Central memory CD8-positive, alpha-beta T cell (primary cell): ENCODE measurements around the gene CYSTM1.
"Not testable (repeated sequence)": the region's sequence is repeated elsewhere in the genome, so short reads cannot be mapped to it uniquely, and the experiment has no call there.

Experiments
- ATAC-seq: fragments of 150-1000 bp; cut with Tn5 transposase; replicated peaks from 2 replicates; pipeline ENCODE4 v1.10.0; 2022; ENCODE audit warnings: mild to moderate bottlenecking, moderate FRiP score, moderate number of reproducible peaks; ENCODE audit not compliant: poor library complexity, severe bottlenecking; ENCODE audit errors: extremely low read depth
- DNase-seq, 2 donors: peaks; one replicate each; pipeline ENCODE4 v3.0.0; 2021; ENCODE audit warnings: low spot score in 2 of 2
- H3K27ac Mint-ChIP-seq: one replicate; pipeline ENCODE4 v1.8.0; 2022; ENCODE audit warnings: low read depth, mild to moderate bottlenecking, moderate library complexity, mixed read lengths
- H3K27me3 Mint-ChIP-seq: one replicate; pipeline ENCODE4 v1.8.0; 2022; ENCODE audit warnings: mixed read lengths
- H3K36me3 Mint-ChIP-seq: one replicate; pipeline ENCODE4 v1.8.0; 2022; ENCODE audit warnings: mild to moderate bottlenecking, moderate library complexity, mixed read lengths; ENCODE audit not compliant: insufficient read depth
- H3K4me1 Mint-ChIP-seq: one replicate; pipeline ENCODE4 v1.8.0; 2022; ENCODE audit warnings: mixed read lengths
- H3K4me3 Mint-ChIP-seq: one replicate; pipeline ENCODE4 v1.8.0; 2022; ENCODE audit warnings: mild to moderate bottlenecking, moderate library complexity, mixed read lengths
- H3K9me3 Mint-ChIP-seq: one replicate; pipeline ENCODE4 v1.8.0; 2022; ENCODE audit warnings: mixed read lengths

Gene CYSTM1

DNA sequence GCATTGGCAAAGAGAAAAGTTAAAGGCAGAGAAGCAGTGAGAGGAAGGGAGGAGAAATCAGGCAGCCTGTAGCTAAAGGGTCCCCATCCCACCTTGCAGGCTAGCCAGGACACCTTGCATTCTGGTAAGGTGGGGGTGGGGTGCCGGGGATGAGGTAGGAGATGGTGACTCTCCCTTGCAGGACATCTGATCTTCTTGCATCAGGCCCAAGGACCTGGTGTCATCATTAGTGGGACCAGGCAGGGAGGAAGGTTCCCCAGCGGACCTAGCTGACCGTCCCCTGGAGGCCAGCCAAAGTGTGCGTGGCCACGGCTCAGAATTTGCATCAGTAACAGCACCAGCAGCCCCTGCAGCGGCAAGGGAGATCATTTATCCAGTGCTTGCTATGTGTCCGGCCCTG is 21.7 kb upstream of the CYSTM1 start:
- Mint-ChIP-seq H3K4me1 (peaks cover 14% of the 10 kb centered on the region), H3K4me3 (no peak overlapping the region)
- no peak for ATAC-seq

DNA sequence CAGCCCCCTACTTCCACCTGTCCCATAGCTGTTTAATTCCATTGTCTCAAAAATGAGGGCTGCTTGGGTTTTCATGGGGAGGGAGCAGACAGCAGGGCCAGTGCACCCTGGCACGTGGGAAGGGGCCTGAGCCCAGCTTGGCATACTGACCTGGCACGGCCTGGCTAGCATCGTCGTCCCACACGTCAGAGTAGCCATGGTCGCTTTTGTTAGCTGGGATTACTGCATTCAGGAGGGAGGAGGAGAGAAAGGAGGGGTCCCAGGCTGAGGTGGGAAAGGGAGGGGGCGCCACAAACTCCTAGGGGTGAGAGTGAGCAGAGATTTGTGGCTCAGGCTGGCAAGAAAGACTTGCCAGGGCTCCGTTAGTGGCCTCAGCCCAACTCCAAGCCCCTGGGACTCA is 21.1 kb upstream of the CYSTM1 start:
- DNase-seq (no peak), ATAC-seq (no peak)
- no peaks in the 10 kb centered on the region for H3K9me3 Mint-ChIP-seq
- H3K4me1 Mint-ChIP-seq, result peaks cover 14% of the 10 kb centered on the region
- no peaks in the 10 kb centered on the region for H3K27me3 Mint-ChIP-seq
- peaks cover 2% of the 10 kb centered on the region for H3K36me3 Mint-ChIP-seq
- no peak overlapping the region for H3K4me3 Mint-ChIP-seq
- H3K27ac Mint-ChIP-seq, result no peak overlapping the region

More for the DNA sequence above, 21.7 kb upstream of the CYSTM1 start:
- Mint-ChIP-seq H3K9me3 (no peaks in the 10 kb centered on the region), H3K27ac (no peak overlapping the region), H3K27me3 (no peaks in the 10 kb centered on the region), H3K36me3 (peaks cover 2% of the 10 kb centered on the region)
- no peak for DNase-seq

DNA sequence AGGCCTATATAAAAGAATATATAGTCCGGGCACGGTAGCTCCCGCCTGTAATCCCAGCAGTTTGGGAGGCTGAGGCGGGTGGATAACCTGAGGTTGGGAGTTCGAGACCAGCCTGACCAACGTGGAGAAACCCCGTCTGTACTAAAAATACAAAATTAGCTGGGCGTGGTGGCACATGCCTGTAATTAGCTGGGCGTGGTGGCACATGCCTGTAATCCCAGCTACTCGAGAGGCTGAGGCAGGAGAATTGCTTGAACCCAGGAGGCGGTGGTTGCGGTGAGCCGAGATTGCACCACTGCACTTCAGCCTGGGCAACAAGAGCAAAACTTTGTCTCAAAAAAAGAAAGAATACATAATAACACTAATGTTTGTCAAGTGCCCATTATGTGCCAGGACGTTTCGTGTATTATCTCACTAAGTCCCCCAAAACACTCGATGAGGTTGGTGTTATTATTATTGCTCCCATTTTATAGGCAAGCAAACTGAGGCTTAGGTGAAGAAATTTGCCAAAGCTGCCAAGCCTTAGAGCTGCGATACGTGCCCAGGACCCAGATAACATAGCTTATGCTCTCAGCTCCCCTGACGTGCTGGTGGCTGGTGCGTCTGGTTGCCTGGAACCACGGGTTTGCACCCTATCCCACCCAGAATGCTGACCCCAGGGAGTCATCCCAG is 20.1 kb upstream of the CYSTM1 start:
- H3K4me1 Mint-ChIP-seq, result peaks cover 14% of the 10 kb centered on the region
- DNase-seq, ATAC-seq, H3K27me3 Mint-ChIP-seq, H3K4me3 Mint-ChIP-seq, H3K27ac Mint-ChIP-seq, H3K9me3 Mint-ChIP-seq, H3K36me3 Mint-ChIP-seq: not testable (repeated sequence)

DNA sequence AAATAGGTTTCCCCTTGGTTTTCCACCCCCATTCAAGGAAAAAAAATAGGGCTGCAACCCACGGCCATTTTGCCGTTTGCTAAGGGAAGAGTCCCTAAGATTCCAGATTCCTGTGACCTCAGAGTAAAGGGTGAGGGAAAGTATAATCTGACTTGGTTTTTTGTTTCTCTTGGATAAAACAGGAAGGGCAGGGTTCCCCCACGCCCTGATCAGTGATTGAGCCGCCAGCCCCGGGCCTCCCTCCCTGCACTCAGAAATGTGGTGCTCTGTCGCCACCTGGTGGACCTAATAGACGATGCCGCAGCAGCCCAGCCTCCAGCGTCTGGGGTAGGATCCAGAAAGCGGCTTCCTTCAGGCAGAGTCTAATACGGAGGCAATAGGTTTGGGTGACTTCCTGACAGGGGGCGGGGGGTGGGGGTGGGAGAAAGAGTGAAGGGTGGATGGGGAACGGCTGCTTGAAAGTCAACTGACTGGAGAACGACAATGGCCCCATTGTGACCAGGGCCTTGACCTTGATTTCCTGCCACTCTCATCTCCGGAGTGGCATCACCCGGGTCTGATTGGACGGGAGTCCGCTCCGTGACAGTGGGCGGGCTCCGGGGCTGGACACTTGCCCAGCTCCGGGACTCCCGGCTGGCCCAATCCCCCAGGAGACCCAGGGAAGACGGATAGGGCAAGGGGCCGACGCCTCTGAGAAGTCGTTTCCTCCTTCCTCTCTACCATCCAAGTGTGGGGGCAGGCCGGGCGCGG is 17.8 kb upstream of the CYSTM1 start:
- Mint-ChIP-seq H3K36me3 (peaks cover 2% of the 10 kb centered on the region), H3K27ac (no peak overlapping the region), H3K27me3 (no peaks in the 10 kb centered on the region), H3K9me3 (no peaks in the 10 kb centered on the region), H3K4me1 (peaks cover 9% of the 10 kb centered on the region), H3K4me3 (no peak overlapping the region)
- DNase-seq (peak; percentile 76 to 84), ATAC-seq (peak; percentile 99)

DNA sequence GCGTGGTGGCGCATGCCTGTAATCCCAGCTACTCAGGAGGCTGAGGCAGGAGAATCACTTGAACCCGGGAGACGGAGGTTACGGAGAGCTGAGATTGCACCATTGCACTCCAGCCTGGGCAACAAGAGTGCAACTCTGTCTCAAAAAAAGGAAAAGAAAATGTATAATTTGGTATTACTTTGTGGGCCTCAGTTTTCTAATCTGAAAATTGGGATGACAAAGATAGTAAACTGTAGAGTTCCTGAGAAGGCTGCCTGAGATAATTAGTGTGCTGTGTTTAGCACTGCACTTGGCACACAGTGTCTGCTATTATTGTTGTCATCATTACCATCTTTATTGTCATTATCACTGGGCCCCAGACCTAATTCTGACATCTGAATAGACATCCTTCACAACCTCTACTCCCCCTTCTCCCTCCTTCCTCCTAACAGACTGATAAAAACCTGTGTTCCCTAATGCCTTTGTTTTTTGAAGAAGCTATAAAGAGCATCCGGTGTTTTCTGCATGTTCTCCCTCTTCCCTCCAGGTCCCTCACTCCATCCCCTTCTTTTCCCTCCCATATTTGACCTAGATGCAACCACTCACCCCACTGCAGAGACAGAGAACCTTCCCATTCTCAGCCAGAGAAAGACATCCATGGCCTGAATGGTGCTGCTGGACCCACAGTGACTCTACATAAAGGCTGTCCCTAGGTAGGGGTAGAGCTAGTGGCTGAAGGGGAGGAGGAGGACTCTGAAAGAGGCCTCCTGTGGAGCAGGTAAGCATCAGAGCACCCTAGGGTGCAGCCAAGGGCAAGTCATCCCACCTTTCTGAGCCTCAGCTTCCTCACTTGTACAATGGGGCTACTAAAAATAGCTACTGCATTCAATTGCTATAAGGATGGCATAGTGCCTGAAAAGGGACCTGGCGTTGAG is 15.7 kb upstream of the CYSTM1 start:
- H3K4me1 Mint-ChIP-seq, result peaks cover 9% of the 10 kb centered on the region
- no peak overlapping the region for H3K27ac Mint-ChIP-seq
- ATAC-seq (no peak), DNase-seq (no peak)
- no peak overlapping the region for H3K4me3 Mint-ChIP-seq
- H3K27me3 Mint-ChIP-seq, result no peaks in the 10 kb centered on the region
- H3K36me3 Mint-ChIP-seq, result no peaks in the 10 kb centered on the region
- no peaks in the 10 kb centered on the region for H3K9me3 Mint-ChIP-seq

DNA sequence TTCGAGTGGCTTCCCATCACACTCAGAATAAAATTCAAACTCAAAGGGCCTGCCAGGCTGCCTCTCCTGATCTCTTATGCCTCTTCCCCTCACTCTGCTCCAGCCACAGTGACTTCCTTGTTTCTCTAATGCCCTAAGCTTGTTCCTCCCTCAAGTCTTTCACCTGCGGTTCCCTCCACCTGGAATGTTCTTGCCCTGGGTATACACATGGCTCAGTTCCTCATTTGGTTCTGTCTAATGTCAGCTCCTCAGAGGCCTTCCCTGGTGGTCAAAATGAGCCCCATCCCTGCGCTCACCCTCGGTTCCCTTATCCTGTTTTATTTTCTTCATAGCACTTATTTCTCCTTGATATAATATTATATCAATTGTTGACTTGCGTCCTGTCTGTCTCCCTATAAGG is 12.7 kb upstream of the CYSTM1 start:
- ATAC-seq, result no peak
- DNase-seq, result no peak
- Mint-ChIP-seq H3K4me1 (peaks cover 1% of the 10 kb centered on the region), H3K27me3 (no peaks in the 10 kb centered on the region), H3K4me3 (no peak overlapping the region), H3K36me3 (no peaks in the 10 kb centered on the region), H3K9me3 (no peaks in the 10 kb centered on the region), H3K27ac (no peak overlapping the region)

DNA sequence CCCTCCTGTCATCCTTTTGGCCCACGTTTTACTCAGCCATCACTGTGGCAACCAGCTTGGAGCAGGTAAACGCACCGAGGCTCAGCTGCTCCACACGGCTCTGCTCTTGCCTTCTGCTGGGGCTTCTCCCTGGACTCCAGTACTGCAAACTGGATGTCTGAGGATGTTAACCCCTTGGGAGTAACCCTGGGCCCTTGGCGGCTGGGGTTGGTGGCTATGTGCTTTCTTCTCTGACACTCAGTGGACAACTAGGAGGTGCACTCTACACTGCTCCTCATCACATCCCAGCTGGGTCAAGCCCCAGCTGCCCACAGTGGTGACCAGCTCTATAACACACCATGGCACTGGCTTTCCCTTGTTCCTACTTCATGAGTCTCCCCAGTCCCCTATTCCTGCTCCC is 12.2 kb upstream of the CYSTM1 start:
- DNase-seq (no peak), ATAC-seq (no peak)
- H3K4me1 Mint-ChIP-seq, result no peaks in the 10 kb centered on the region
- no peak overlapping the region for H3K4me3 Mint-ChIP-seq
- no peaks in the 10 kb centered on the region for H3K9me3 Mint-ChIP-seq
- no peaks in the 10 kb centered on the region for H3K36me3 Mint-ChIP-seq
- no peaks in the 10 kb centered on the region for H3K27me3 Mint-ChIP-seq
- no peak overlapping the region for H3K27ac Mint-ChIP-seq

DNA sequence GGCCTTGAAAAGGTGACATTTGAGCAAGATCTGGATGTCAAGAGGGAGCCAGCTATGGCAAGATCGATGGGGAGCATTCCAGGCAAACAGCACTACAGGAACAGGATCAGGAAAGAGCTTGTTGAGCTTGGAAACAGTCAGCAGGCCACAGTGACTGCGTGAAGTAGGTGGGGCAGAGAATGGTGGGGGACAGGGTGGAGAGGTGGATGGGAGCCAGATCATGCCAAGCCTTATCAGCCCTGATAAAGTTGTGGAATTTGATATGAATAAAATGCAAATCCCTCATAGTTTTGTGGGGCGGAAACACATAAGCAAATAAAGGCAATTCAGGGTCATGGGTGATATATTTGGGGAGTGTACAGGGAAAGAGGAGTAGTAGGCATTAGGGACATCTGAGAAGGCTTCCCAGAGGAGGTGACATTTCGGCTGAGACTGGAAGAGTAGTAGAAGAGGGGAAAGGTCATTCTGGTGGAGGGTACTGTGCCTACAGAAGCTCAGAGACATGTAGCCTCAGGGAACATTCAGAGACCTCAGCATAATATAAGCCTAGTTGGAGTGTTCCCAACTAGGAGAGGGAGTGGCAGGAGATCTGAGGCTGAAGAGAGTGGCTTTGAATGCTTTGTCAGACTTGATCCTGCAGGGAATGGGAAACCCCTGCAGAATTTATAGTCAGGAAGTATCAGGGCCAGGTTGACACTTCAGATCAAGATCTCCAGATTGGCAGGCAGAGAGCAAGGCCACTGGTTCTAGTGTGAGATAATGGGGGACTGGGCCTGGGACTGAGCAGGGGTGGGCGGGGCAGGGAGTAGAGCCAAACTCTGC is 9.7 kb upstream of the CYSTM1 start:
- ATAC-seq, result no peak
- Mint-ChIP-seq H3K27ac (no peak overlapping the region), H3K36me3 (no peaks in the 10 kb centered on the region), H3K4me1 (no peaks in the 10 kb centered on the region), H3K27me3 (no peaks in the 10 kb centered on the region), H3K9me3 (no peaks in the 10 kb centered on the region), H3K4me3 (no peak overlapping the region)
- DNase-seq, result no peak

DNA sequence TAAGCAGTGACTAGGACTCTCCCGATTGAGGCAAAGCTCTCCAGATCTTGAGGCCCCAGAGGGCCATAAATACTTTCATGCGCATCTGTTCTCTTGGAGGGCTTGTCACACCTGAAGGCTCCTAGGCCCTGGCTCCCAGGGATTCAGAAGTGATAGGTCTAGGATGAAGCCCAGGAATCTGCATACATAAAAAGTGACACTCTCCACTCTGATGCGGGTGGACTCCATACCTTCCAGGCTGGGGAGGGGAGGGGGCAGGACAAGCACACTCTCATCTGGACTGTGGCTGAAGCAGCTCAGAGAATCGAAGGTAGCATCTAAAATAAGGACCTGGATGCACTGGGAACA is 9.1 kb upstream of the CYSTM1 start:
- no peak overlapping the region for H3K27ac Mint-ChIP-seq
- H3K4me1 Mint-ChIP-seq, result no peaks in the 10 kb centered on the region
- H3K9me3 Mint-ChIP-seq, result no peaks in the 10 kb centered on the region
- ATAC-seq (no peak), DNase-seq (no peak)
- H3K27me3 Mint-ChIP-seq, result no peaks in the 10 kb centered on the region
- H3K4me3 Mint-ChIP-seq, result no peak overlapping the region
- no peaks in the 10 kb centered on the region for H3K36me3 Mint-ChIP-seq

DNA sequence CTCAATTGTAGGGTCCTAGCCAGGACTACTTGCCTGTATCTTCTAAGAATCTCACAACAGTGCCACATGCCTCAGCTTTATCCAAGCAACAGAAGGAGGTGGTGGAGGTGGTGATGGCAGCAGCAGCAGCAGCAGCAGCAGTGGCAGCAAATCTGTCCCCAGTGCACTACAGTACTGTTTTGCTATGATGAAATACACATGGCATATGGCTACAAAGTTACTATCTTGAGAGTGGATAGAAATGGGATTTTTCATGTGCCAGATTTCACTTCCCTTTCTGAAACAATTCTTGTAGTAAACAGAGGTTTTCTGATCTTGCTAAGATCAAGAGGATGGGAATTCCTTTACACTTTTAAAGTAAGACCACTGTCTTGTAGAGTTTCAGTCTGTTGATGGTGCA is 8.1 kb upstream of the CYSTM1 start:
- Mint-ChIP-seq H3K4me1 (no peaks in the 10 kb centered on the region), H3K27ac (no peak overlapping the region), H3K27me3 (no peaks in the 10 kb centered on the region), H3K4me3 (no peak overlapping the region), H3K36me3 (no peaks in the 10 kb centered on the region), H3K9me3 (no peaks in the 10 kb centered on the region)
- DNase-seq, result no peak
- ATAC-seq, result no peak

DNA sequence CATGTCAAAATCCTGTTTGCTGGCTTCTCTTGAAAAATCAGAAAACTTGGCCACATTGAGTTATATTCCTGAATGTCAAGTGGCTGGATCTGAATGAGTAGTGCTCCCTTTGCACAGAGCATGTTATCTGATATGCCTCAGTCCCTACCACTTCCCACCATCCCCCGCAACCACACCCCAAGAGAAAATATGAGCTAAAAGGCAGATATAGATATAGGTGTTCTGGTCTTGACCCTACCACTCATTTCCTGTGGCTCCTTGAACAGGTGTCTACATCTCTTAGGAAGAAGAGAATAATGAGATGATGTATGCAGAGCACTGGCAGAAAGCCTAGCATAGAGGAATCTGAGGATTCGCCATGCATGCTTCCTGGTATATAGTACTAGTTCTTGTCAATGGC is 6.6 kb upstream of the CYSTM1 start:
- no peak for DNase-seq
- no peak overlapping the region for H3K27ac Mint-ChIP-seq

DNA sequence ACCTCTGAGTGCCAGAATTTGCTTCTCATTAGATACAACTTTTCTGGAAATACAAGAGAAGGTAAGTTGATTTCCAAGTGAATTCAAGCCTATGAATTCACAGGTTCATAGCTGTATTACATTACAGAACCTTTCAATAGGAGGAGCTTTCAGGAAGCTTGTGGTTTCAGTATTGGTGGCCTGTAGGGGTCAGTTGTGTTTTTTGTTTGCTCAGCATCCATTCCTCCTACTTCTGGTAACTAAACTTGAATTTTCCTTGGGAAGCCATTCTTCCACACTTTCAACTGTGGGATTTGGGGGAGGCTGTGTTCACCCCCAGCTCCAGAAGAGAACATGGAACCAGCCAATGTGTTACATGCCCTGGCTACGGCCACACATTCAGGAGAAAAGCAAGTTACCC is 5.6 kb upstream of the CYSTM1 start:
- H3K36me3 Mint-ChIP-seq, result no peaks in the 10 kb centered on the region
- no peak overlapping the region for H3K27ac Mint-ChIP-seq
- no peaks in the 10 kb centered on the region for H3K9me3 Mint-ChIP-seq
- H3K4me3 Mint-ChIP-seq, result no peak overlapping the region
- H3K4me1 Mint-ChIP-seq, result peaks cover 6% of the 10 kb centered on the region
- DNase-seq (no peak), ATAC-seq (no peak)
- no peaks in the 10 kb centered on the region for H3K27me3 Mint-ChIP-seq

More for the DNA sequence above, 6.6 kb upstream of the CYSTM1 start:
- Mint-ChIP-seq H3K9me3 (no peaks in the 10 kb centered on the region), H3K36me3 (no peaks in the 10 kb centered on the region), H3K4me1 (no peaks in the 10 kb centered on the region), H3K4me3 (no peak overlapping the region), H3K27me3 (no peaks in the 10 kb centered on the region)
- no peak for ATAC-seq
